Left ventricle myocardium inferior (tissue), 1 donor: ENCODE measurements around the gene FETUB. TPM values are rescaled to one million over a fixed set of nuclear protein-coding genes. Genes with fewer than 3 reads are reported as not detected.

ENCODE experiments used
- DNase-seq: peaks from one replicate; pipeline ENCODE4 v3.0.0-alpha.2; 2020
- H3K27ac ChIP-seq: fragments of 200-600 bp; replicated peaks from 2 replicates; pipeline ENCODE4 v1.8.0; 2021
- H3K27me3 ChIP-seq: fragments of 200-600 bp; 2 replicates; pipeline ENCODE4 v1.8.0; 2021; ENCODE audit warnings: low read depth
- H3K36me3 ChIP-seq: fragments of 200-600 bp; 2 replicates; pipeline ENCODE4 v1.8.0; 2021
- H3K4me1 ChIP-seq: fragments of 200-600 bp; 2 replicates; pipeline ENCODE4 v1.8.0; 2021
- H3K4me3 ChIP-seq: fragments of 200-600 bp; 2 replicates; pipeline ENCODE4 v1.8.0; 2021; ENCODE audit warnings: mild to moderate bottlenecking, moderate library complexity
- H3K9me3 ChIP-seq: fragments of 200-600 bp; replicated peaks from 2 replicates; pipeline ENCODE4 v1.8.0; 2021
- CTCF ChIP-seq: fragments of 200-600 bp; IDR thresholded peaks from 2 replicates; pipeline ENCODE4 v1.8.0; 2021; ENCODE audit warnings: antibody characterized with exemption, mild to moderate bottlenecking, borderline replicate concordance
- intact Hi-C: fragments of 100-400 bp; cut with micrococcal nuclease; formaldehyde crosslinking; loops from one replicate; pipeline ENCODE4 v1.11.0; 2022
- total RNA-seq: library from RNA; stranded (reverse); fragmentation: NEBNext Ultra II Directional; extraction: Animal tissue kit (Norgen Biotek cat#: 25700); gene quantifications from one replicate; pipeline ENCODE4 v1.2.1, GENCODE V29; 2021
- donor health status: DM: no; HTN: yes; CAD: no; lungs with severe emphysema.

FETUB gene
- total RNA-seq, 1 donor from 2014 or later: not detected

- no peak for DNase-seq
- H3K36me3 ChIP-seq: no peaks in the 10 kb centered on the region
- H3K4me3 ChIP-seq: no peak overlapping the region
- no peaks in the 10 kb centered on the region for H3K9me3 ChIP-seq
- H3K27ac ChIP-seq: no peak overlapping the region
- peaks cover 10% of the 10 kb centered on the region for H3K4me1 ChIP-seq
- intact Hi-C loops: no loop called here
- H3K27me3 ChIP-seq: peaks cover 51% of the 10 kb centered on the region
- TF ChIP-seq CTCF: no peak
These were observed 19.7 kb upstream of the FETUB start for GRCh38 chr3:186620213-186621092.

- no peak for DNase-seq
- Histone ChIP-seq H3K4me1 (peaks cover 5% of the 10 kb centered on the region), H3K9me3 (no peaks in the 10 kb centered on the region), H3K27ac (no peak overlapping the region), H3K36me3 (no peaks in the 10 kb centered on the region), H3K4me3 (no peak overlapping the region), H3K27me3 (peaks cover 51% of the 10 kb centered on the region)
- intact Hi-C loops: no loop called here
- no peak for TF ChIP-seq CTCF
These were observed 18.1 kb upstream of the FETUB start for GRCh38 chr3:186621894-186622650.

- Histone ChIP-seq H3K4me1 (no peaks in the 10 kb centered on the region), H3K36me3 (no peaks in the 10 kb centered on the region)
- DNase-seq: no peak
These were observed 17.4 kb upstream of the FETUB start for GRCh38 chr3:186622651-186623310.

GRCh38 chr3:186624598-186624997 is 15.6 kb upstream of the FETUB start:
- Histone ChIP-seq H3K36me3 (no peaks in the 10 kb centered on the region), H3K9me3 (no peaks in the 10 kb centered on the region), H3K27ac (no peak overlapping the region), H3K4me1 (no peaks in the 10 kb centered on the region), H3K27me3 (peaks cover 30% of the 10 kb centered on the region), H3K4me3 (no peak overlapping the region)
- DNase-seq: no peak
- no peak for TF ChIP-seq CTCF
- intact Hi-C loops: no loop called here

More at GRCh38 chr3:186622651-186623310, 17.4 kb upstream of the FETUB start:
- no peaks in the 10 kb centered on the region for H3K9me3 ChIP-seq
- H3K4me3 ChIP-seq: no peak overlapping the region
- no peak for TF ChIP-seq CTCF
- intact Hi-C loops: no loop called here
- H3K27me3 ChIP-seq: peaks cover 45% of the 10 kb centered on the region
- H3K27ac ChIP-seq: no peak overlapping the region

- intact Hi-C loops: no loop called here
- Histone ChIP-seq H3K4me3 (no peak overlapping the region), H3K27ac (no peak overlapping the region), H3K4me1 (no peaks in the 10 kb centered on the region), H3K36me3 (no peaks in the 10 kb centered on the region), H3K27me3 (peaks cover 20% of the 10 kb centered on the region), H3K9me3 (no peaks in the 10 kb centered on the region)
- DNase-seq: no peak
- TF ChIP-seq CTCF: no peak
These were observed 14.6 kb upstream of the FETUB start for GRCh38 chr3:186625600-186626042.
